IMR-90 (cell line): ENCODE results near the gene TMX2. TPM values are rescaled to one million over a fixed set of nuclear protein-coding genes. Genes with fewer than 3 reads are reported as not detected.

ENCODE experiments used
- ATAC-seq: fragments of 200-7000 bp; cut with Tn5 transposase; 2 replicates; pipeline ENCODE4 v1.9.1; 2020; ENCODE audit warnings: low read depth, mild to moderate bottlenecking, moderate library complexity
- BruUV-seq: library from RNA; stranded (reverse); fragments of 400-500 nt; replicated peaks from 2 replicates; lab custom pipeline; 2021; lab: Mats Ljungman, UMichigan
- CTCF ChIA-PET: fragments of 300-600 bp; formaldehyde crosslinking; extraction: SDS; loops from one replicate; lab custom pipeline; 2021; ENCODE audit warnings: antibody characterized with exemption; lab: Yijun Ruan, JAX
- POLR2A ChIA-PET: fragments of 300-600 bp; sonication (Branson Sonifier 250); formaldehyde crosslinking; loops from one replicate; lab custom pipeline; 2022; ENCODE audit warnings: antibody characterized with exemption; ENCODE audit not compliant: unreplicated experiment; lab: Charles Lee
- DNase-seq: peaks from one replicate; pipeline ENCODE4 v3.0.0; 2013
- H2AFZ ChIP-seq: replicated peaks from 2 replicates; pipeline ENCODE3; 2013; ENCODE audit warnings: low read length, mild to moderate bottlenecking; ENCODE audit not compliant: poor library complexity
- H2AK5ac ChIP-seq: 2 replicates; pipeline ENCODE4 v1.6.1; 2013; ENCODE audit warnings: low read depth, low read length, inconsistent platforms
- H2AK9ac ChIP-seq: replicated peaks from 2 replicates; pipeline ENCODE3; 2013; ENCODE audit warnings: mild to moderate bottlenecking, low read depth, low read length, moderate library complexity; ENCODE audit not compliant: poor library complexity
- H2BK120ac ChIP-seq: 2 replicates; pipeline ENCODE4 v1.6.1; 2013; ENCODE audit warnings: low read depth, low read length, inconsistent platforms
- H2BK15ac ChIP-seq: 3 replicates; pipeline ENCODE4 v1.6.1; 2013; ENCODE audit warnings: low read depth, low read length, inconsistent platforms
- H2BK20ac ChIP-seq: 2 replicates; pipeline ENCODE4 v1.6.1; 2013; ENCODE audit warnings: low read depth, mild to moderate bottlenecking, inconsistent platforms, low read length, moderate library complexity
- H2BK5ac ChIP-seq: 2 replicates; pipeline ENCODE4 v1.6.1; 2013; ENCODE audit warnings: mild to moderate bottlenecking, low read depth, low read length, inconsistent platforms; ENCODE audit not compliant: poor library complexity, severe bottlenecking
- H3K14ac ChIP-seq: replicated peaks from 2 replicates; pipeline ENCODE4 v1.6.1; 2013; ENCODE audit warnings: low read depth, low read length, inconsistent platforms
- H3K18ac ChIP-seq: 2 replicates; pipeline ENCODE4 v1.6.1; 2013; ENCODE audit warnings: low read depth, low read length, control low read depth
- H3K23ac ChIP-seq: 2 replicates; pipeline ENCODE4 v1.6.1; 2013; ENCODE audit warnings: low read depth, low read length, inconsistent platforms
- H3K27ac ChIP-seq: 2 replicates; pipeline ENCODE4 v1.5.1; 2013; ENCODE audit warnings: mild to moderate bottlenecking, control low read depth, low read length; ENCODE audit not compliant: insufficient read depth
- H3K27me3 ChIP-seq: 2 replicates; pipeline ENCODE4 v1.6.1; 2013; ENCODE audit warnings: low read length; ENCODE audit not compliant: control insufficient read depth, insufficient read depth
- H3K36me3 ChIP-seq: 2 replicates; pipeline ENCODE4 v1.6.1; 2013; ENCODE audit warnings: low read length, mixed read lengths; ENCODE audit not compliant: control insufficient read depth, insufficient read depth
- H3K4ac ChIP-seq: 2 replicates; pipeline ENCODE4 v1.6.1; 2013; ENCODE audit warnings: low read depth, low read length, inconsistent platforms
- H3K4me1 ChIP-seq: 2 replicates; pipeline ENCODE4 v1.6.1; 2013; ENCODE audit warnings: low read length, mixed read lengths; ENCODE audit not compliant: control insufficient read depth, insufficient read depth
- H3K4me2 ChIP-seq: 2 replicates; pipeline ENCODE4 v1.6.1; 2013; ENCODE audit warnings: low read depth, mild to moderate bottlenecking, control low read depth, low read length, moderate library complexity
- H3K4me3 ChIP-seq: 2 replicates; pipeline ENCODE4 v1.5.1; 2013; ENCODE audit warnings: low read depth, mild to moderate bottlenecking, control low read depth, low read length, moderate library complexity; ENCODE audit not compliant: insufficient read depth
- H3K56ac ChIP-seq: 2 replicates; pipeline ENCODE4 v1.6.1; 2013; ENCODE audit warnings: low read length, inconsistent platforms; ENCODE audit not compliant: insufficient read depth; ENCODE audit errors: extremely low read depth
- H3K79me1 ChIP-seq, 2 experiments: 2 replicates each; pipeline ENCODE4 v1.6.1; 2013; ENCODE audit warnings: low read length in 2 of 2, inconsistent platforms in 1 of 2, low read depth in 1 of 2
- H3K9ac ChIP-seq: 2 replicates; pipeline ENCODE4 v1.6.1; 2013; ENCODE audit warnings: low read depth, low read length, control low read depth
- H3K9me1 ChIP-seq: 2 replicates; pipeline ENCODE4 v1.6.1; 2013; ENCODE audit warnings: low read length, inconsistent platforms; ENCODE audit not compliant: insufficient read depth
- H3K9me3 ChIP-seq: 2 replicates; pipeline ENCODE4 v1.6.1; 2013; ENCODE audit warnings: low read length; ENCODE audit not compliant: control insufficient read depth, insufficient read depth
- H4K20me1 ChIP-seq: 2 replicates; pipeline ENCODE4 v1.6.1; 2013; ENCODE audit warnings: low read length, inconsistent platforms; ENCODE audit not compliant: insufficient read depth
- H4K5ac ChIP-seq: 2 replicates; pipeline ENCODE4 v1.6.1; 2013; ENCODE audit warnings: mild to moderate bottlenecking, low read depth, low read length, control low read depth
- H4K8ac ChIP-seq, 2 experiments: 2 replicates each; pipeline ENCODE4 v1.6.1; 2013; ENCODE audit warnings: low read depth in 2 of 2, low read length in 2 of 2, control low read depth in 1 of 2, inconsistent platforms in 1 of 2
- H4K91ac ChIP-seq: 2 replicates; pipeline ENCODE4 v1.6.1; 2013; ENCODE audit warnings: low read depth, low read length, inconsistent platforms; ENCODE audit not compliant: insufficient read depth
- BHLHE40 ChIP-seq: fragments of 150-350 bp; IDR thresholded peaks from 2 replicates; pipeline ENCODE4 v1.6.1; 2016; ENCODE audit warnings: mild to moderate bottlenecking, low read depth, low read length
- CEBPB ChIP-seq: IDR thresholded peaks from 2 replicates; pipeline ENCODE4 v1.6.1; 2012; ENCODE audit warnings: low read depth, low read length, improper control_type of control experiment
- FOS ChIP-seq: fragments of 150-350 bp; IDR thresholded peaks from 2 replicates; pipeline ENCODE4 v1.6.1; 2016; ENCODE audit warnings: low read depth, low read length
- MAFK ChIP-seq: IDR thresholded peaks from 2 replicates; pipeline ENCODE4 v1.6.1; 2012; ENCODE audit warnings: low read depth, low read length, improper control_type of control experiment
- MAZ ChIP-seq: IDR thresholded peaks from 2 replicates; pipeline ENCODE4 v1.6.1; 2012; ENCODE audit warnings: low read depth, mild to moderate bottlenecking, low read length, improper control_type of control experiment, moderate library complexity, borderline replicate concordance
- MXI1 ChIP-seq: IDR thresholded peaks from 2 replicates; pipeline ENCODE4 v1.6.1; 2012; ENCODE audit warnings: low read depth, mild to moderate bottlenecking, low read length, moderate library complexity, borderline replicate concordance
- NFE2L2 ChIP-seq: fragments of 150-350 bp; IDR thresholded peaks from 2 replicates; pipeline ENCODE4 v1.6.1; 2016; ENCODE audit warnings: low read depth, mild to moderate bottlenecking, low read length
- POLR2A ChIP-seq: IDR thresholded peaks from 2 replicates; pipeline ENCODE4 v1.6.1; 2012; ENCODE audit warnings: mild to moderate bottlenecking, low read depth, low read length
- RCOR1 ChIP-seq: IDR thresholded peaks from 2 replicates; pipeline ENCODE4 v1.6.1; 2012; ENCODE audit warnings: mild to moderate bottlenecking, low read length, improper control_type of control experiment; ENCODE audit not compliant: insufficient replicate concordance
- SMC3 ChIP-seq: fragments of 150-350 bp; IDR thresholded peaks from 2 replicates; pipeline ENCODE4 v1.6.1; 2016; ENCODE audit warnings: low read depth, mild to moderate bottlenecking, antibody characterized with exemption, low read length, moderate library complexity
- USF2 ChIP-seq: fragments of 150-350 bp; IDR thresholded peaks from 2 replicates; pipeline ENCODE4 v1.6.1; 2017; ENCODE audit warnings: mild to moderate bottlenecking, antibody characterized with exemption, low read length, low read depth
- WGBS, 2 experiments: methylation state at CpG; one replicate each; pipeline versions ENCODE4 v1.1.5 to v1.1.7; 2013; ENCODE audit warnings: missing lambda C conversion rate in 2 of 2; ENCODE audit not compliant: insufficient read length in 1 of 2; ENCODE audit errors: extremely low coverage in 2 of 2; 5-methylcytosine and 5-hydroxymethylcytosine counted together
- dilution Hi-C: fragments of 300-500 bp; cut with HindIII; formaldehyde crosslinking; loops from one replicate; pipeline ENCODE4 v1.14.3; 2018; ENCODE audit warnings: low sequenced_read_pairs; ENCODE audit not compliant: unreplicated experiment
- in situ Hi-C: fragments of 300-500 bp; cut with MboI; formaldehyde crosslinking; loops from 3 replicates; pipeline ENCODE4 v1.14.3; 2019; ENCODE audit warnings: low sequenced_read_pairs, inconsistent platforms, mixed read lengths
- intact Hi-C: fragments of 100-400 bp; cut with micrococcal nuclease; formaldehyde crosslinking; loops from 2 replicates; pipeline ENCODE4 v1.10.0; 2022
- polyA plus RNA-seq, 3 experiments: library from polyadenylated mRNA; depleted of rRNA; stranded (reverse); fragments of >200 nt; gene quantifications; 2 replicates each; pipeline ENCODE4 v1.2.3, GENCODE V29; 2012; ENCODE audit warnings: low replicate concordance in 1 of 3
- total RNA-seq: library from RNA; depleted of rRNA; stranded (reverse); fragments of >200 nt; gene quantifications from 2 replicates; pipeline ENCODE4 v1.2.3, GENCODE V29; 2012
- TF ChIP-seq, protein P1 (sequence below): fragments of 150-350 bp; IDR thresholded peaks from 2 replicates; pipeline ENCODE4 v1.6.1; 2016; ENCODE audit warnings: low read depth, mild to moderate bottlenecking, low read length, moderate library complexity, borderline replicate concordance
- TF ChIP-seq, protein P2 (sequence below): conservative IDR thresholded peaks from 2 replicates; pipeline ENCODE4 v1.5.1; 2012; ENCODE audit warnings: mild to moderate bottlenecking, low read depth, low read length, improper control_type of control experiment

TMX2 gene
- total and polyA plus RNA-seq, 2 of the 4 experiments (the other 2 are of a cell fraction), result 60.3 to 103 TPM

- H2AFZ ChIP-seq, result no peak overlapping the region
- H3K18ac ChIP-seq, result no peak overlapping the region
- no TSS peak for BruUV-seq
- H3K23ac ChIP-seq, result peak overlapping the region; percentile 1; the same call in 1 of the 2 replicates
- no peak overlapping the region for H2BK20ac ChIP-seq
- peak overlapping the region; percentile 61 for H2BK5ac ChIP-seq
- no peaks in the 10 kb centered on the region for H3K27me3 ChIP-seq
- intact Hi-C loops, result loop anchor here (2.0 kb wide), 1 partner anchor 38 kb away; the partner anchor contains the start of gene SELENOH
- no peak overlapping the region for H3K4me3 ChIP-seq
- ChIA-PET CTCF (interaction anchor here (0.6 to 1.8 kb wide), 5 partner anchors 15 to 545 kb away, joined by 4 to 11 read pairs (median 5); partner anchors contain the start of gene CTNND1), POLR2A (interaction anchor here (1.1 kb wide), 1 partner anchor 15 kb away, joined by 7 read pairs; no protein-coding TSS in a partner anchor)
- dilution Hi-C loops, result no loop called here
- H3K4me2 ChIP-seq, result peak overlapping the region; percentile 21; the same call in 1 of the 2 replicates
- peak; percentile 63 for DNase-seq
- H2BK120ac ChIP-seq, result no peak overlapping the region
- no peak for TF ChIP-seq SMC3
- no peak for TF ChIP-seq MAFK
- TF ChIP-seq, protein P1, sequence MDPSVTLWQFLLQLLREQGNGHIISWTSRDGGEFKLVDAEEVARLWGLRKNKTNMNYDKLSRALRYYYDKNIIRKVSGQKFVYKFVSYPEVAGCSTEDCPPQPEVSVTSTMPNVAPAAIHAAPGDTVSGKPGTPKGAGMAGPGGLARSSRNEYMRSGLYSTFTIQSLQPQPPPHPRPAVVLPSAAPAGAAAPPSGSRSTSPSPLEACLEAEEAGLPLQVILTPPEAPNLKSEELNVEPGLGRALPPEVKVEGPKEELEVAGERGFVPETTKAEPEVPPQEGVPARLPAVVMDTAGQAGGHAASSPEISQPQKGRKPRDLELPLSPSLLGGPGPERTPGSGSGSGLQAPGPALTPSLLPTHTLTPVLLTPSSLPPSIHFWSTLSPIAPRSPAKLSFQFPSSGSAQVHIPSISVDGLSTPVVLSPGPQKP, result no peak
- TF ChIP-seq BHLHE40, result no peak
- no peak for TF ChIP-seq MXI1
- no peak for TF ChIP-seq CEBPB
- TF ChIP-seq, protein P2, sequence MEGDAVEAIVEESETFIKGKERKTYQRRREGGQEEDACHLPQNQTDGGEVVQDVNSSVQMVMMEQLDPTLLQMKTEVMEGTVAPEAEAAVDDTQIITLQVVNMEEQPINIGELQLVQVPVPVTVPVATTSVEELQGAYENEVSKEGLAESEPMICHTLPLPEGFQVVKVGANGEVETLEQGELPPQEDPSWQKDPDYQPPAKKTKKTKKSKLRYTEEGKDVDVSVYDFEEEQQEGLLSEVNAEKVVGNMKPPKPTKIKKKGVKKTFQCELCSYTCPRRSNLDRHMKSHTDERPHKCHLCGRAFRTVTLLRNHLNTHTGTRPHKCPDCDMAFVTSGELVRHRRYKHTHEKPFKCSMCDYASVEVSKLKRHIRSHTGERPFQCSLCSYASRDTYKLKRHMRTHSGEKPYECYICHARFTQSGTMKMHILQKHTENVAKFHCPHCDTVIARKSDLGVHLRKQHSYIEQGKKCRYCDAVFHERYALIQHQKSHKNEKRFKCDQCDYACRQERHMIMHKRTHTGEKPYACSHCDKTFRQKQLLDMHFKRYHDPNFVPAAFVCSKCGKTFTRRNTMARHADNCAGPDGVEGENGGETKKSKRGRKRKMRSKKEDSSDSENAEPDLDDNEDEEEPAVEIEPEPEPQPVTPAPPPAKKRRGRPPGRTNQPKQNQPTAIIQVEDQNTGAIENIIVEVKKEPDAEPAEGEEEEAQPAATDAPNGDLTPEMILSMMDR, result no peak
- TF ChIP-seq USF2, result no peak
- no peak for TF ChIP-seq RCOR1
- TF ChIP-seq POLR2A, result no peak
- TF ChIP-seq FOS, result no peak
- TF ChIP-seq NFE2L2, result no peak
- TF ChIP-seq MAZ, result no peak
- peaks cover 14 to 73% of the 10 kb centered on the region in 2 experiments; a peak in 3 of 4 replicates for H3K79me1 ChIP-seq
- 0 out of 3 replicates have a peak overlapping the region, but pooled peaks have one; percentile 3 for H2BK15ac ChIP-seq
- no peak overlapping the region for H3K56ac ChIP-seq
- peak overlapping the region; percentile 12; the same call in 1 of the 2 replicates for H3K14ac ChIP-seq
- H4K8ac ChIP-seq, result no peak overlapping the region
- H2AK9ac ChIP-seq, result no peak overlapping the region
- WGBS, 2 experiments, result no CpG with 5 or more reads among the region's 1 CpG
- peak overlapping the region; percentile 13; the same call in 1 of the 2 replicates for H3K4ac ChIP-seq
- in situ Hi-C loops, result no loop called here
- peaks cover 26% of the 10 kb centered on the region for H3K9me1 ChIP-seq
- H4K20me1 ChIP-seq, result peaks cover 97% of the 10 kb centered on the region
- no peaks in the 10 kb centered on the region for H3K9me3 ChIP-seq
- H3K36me3 ChIP-seq, result peaks cover 7% of the 10 kb centered on the region
- no peak for ATAC-seq
- H3K9ac ChIP-seq, result no peak overlapping the region; the same call in 1 of the 2 replicates
- H3K27ac ChIP-seq, result peak overlapping the region; percentile 2; the same call in 1 of the 2 replicates
- 0 out of 2 replicates have a peak overlapping the region, but pooled peaks have one; percentile 0 for H2AK5ac ChIP-seq
- H4K5ac ChIP-seq, result no peak overlapping the region
- peaks cover 31% of the 10 kb centered on the region for H3K4me1 ChIP-seq
- no peak overlapping the region for H4K91ac ChIP-seq
These were observed 66.9 kb downstream of the TMX2 start for GRCh38 chr11:57779276-57779675.
